Ectodermal cell (in vitro differentiated cells): Measurements from ENCODE around the gene UQCC2. TPM values are rescaled to one million over a fixed set of nuclear protein-coding genes. Genes with fewer than 3 reads are reported as not detected.

Experiments
- H3K27ac ChIP-seq: 2 replicates; pipeline ENCODE4 v1.7.0; 2013; ENCODE audit warnings: mild to moderate bottlenecking, low read depth, low read length; ENCODE audit not compliant: insufficient read depth, poor library complexity, severe bottlenecking
- H3K27me3 ChIP-seq: 2 replicates; pipeline ENCODE4 v1.7.0; 2013; ENCODE audit warnings: mild to moderate bottlenecking, low read length; ENCODE audit not compliant: insufficient read depth, control insufficient read depth, poor library complexity, severe bottlenecking
- H3K36me3 ChIP-seq: one replicate; pipeline ENCODE4 v1.7.0; 2013; ENCODE audit warnings: low read length; ENCODE audit not compliant: control insufficient read depth, insufficient read depth
- H3K4me1 ChIP-seq: one replicate; pipeline ENCODE4 v1.7.0; 2013; ENCODE audit warnings: low read length; ENCODE audit not compliant: control insufficient read depth, insufficient read depth
- H3K4me3 ChIP-seq: 2 replicates; pipeline ENCODE4 v1.7.0; 2013; ENCODE audit warnings: low read depth, low read length, control low read depth; ENCODE audit not compliant: insufficient read depth
- H3K9me3 ChIP-seq: 2 replicates; pipeline ENCODE4 v1.7.0; 2013; ENCODE audit warnings: mild to moderate bottlenecking, low read length, moderate library complexity; ENCODE audit not compliant: control insufficient read depth
- WGBS, 2 experiments: methylation state at CpG; one replicate each; pipeline ENCODE4 v1.1.7; 2013; ENCODE audit warnings: missing lambda C conversion rate in 2 of 2; 5-methylcytosine and 5-hydroxymethylcytosine counted together
- polyA plus RNA-seq, 4 experiments: library from polyadenylated mRNA; stranded (reverse); fragments of 50-300 nt; gene quantifications; one replicate each; pipeline ENCODE4 v1.2.3, GENCODE V29; 2013

UQCC2 gene
- polyA plus RNA-seq (2013, experiment 1 of 4) = 152 TPM
- polyA plus RNA-seq (2013, experiment 2 of 4) = 151 TPM
- polyA plus RNA-seq (2013, experiment 3 of 4) = 156 TPM
- polyA plus RNA-seq (2013, experiment 4 of 4) = 162 TPM

DNA sequence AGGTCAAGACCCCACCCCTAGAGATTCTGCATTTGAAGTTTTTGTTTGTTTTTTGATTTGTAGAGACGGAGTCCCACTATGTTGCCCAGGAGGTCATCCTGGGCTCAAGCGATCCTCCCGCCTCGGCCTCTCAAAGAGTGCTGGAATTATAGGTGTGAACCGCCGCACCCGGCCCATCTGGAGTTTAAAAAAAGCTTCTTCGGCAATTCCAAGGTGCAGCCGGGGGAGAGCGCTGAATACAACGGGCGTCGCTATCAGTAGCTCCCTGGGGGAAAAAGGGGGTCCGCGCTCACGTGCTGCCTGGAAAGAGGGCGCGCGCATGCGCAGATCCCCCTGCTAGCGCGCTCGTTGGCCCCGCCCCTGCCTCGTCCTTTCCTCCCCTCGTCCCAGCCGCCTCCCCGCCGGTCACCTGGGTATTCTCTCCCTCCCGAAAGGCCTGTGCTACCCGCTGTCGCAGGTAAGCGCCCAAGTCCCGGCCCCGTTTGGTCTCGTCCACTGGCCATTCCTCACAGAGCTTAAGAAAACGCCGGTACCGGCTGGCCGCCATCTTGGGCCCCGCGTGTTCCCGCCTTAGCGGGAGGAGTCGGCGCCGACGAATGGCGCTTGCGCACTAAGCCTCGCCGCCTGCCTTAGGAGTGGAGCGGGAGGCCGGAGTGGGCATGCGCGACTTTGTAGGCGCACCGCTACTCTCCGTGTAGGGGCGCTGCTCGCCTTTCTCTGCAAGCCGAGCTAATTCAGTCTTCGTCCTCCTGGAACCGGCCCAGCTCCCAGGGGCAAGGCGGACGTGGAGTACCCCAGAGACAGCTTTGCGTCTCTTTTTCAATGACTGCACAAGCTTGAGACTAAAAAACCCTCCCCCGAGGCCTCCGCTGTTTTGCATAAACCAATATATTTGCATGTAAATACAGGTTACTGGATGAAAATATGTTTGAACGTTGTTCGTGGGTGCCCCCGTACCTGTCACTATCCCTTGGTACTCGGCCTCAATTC, at the start of gene UQCC2:
TSS of gene UQCC2 (minus strand) at position 561 of the 990 bp plus-strand sequence. CDS start at position 547, 14 bp downstream.
- H3K4me1 ChIP-seq = peaks cover 13% of the 10 kb centered on the region
- peaks cover 16% of the 10 kb centered on the region for H3K36me3 ChIP-seq
- no peaks in the 10 kb centered on the region for H3K9me3 ChIP-seq
- peak within 1 kb of the TSS; percentile 92 for H3K4me3 ChIP-seq
- WGBS, 2 experiments = 9 to 10% methylated on average over 73 of the region's 73 CpGs
- no peaks in the 10 kb centered on the region for H3K27me3 ChIP-seq
- H3K27ac ChIP-seq = peak within 1 kb of the TSS; percentile 90

DNA sequence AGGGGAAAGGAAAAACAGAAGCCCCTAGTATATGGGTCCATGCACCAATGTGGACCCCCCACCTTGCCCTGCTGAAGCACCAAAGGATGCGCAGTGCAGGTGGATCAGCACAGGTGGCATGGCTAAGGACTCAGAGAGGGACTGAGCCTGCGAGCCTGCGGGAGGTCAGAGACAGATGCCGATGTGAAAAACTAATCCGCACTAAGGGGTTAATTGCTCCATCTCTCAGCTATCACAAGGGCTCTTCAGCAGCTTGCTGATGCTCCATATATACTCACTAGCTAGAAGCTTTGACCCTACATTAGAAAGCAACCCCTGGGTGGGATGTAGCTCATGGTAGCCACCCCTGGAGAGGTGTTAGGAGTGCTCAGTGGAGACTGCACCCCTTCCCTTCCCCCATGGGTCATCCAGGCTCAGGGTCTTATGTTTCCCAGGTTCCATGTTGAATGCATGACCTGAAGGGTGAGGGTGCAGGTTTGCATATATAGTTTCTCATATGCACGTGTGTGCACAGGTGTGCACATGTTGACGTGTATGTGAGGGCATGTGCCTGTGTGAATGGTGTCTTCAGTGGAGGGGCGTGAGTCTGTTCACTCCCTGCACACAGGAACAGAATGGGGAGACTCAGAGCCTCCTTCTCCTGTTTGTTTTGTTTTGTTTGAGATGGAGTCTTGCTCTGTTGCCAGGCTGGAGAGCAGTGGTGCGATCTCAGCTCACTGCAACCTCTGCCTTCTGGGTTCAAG, 48.6 kb upstream of the UQCC2 start:
- WGBS, 2 experiments = 90% methylated on average over 9 of the region's 9 CpGs
- H3K36me3 ChIP-seq = no peaks in the 10 kb centered on the region
- H3K9me3 ChIP-seq = no peaks in the 10 kb centered on the region
- no peaks in the 10 kb centered on the region for H3K27me3 ChIP-seq
- no peak overlapping the region for H3K27ac ChIP-seq
- peaks cover 21% of the 10 kb centered on the region for H3K4me1 ChIP-seq
- H3K4me3 ChIP-seq = no peak overlapping the region

DNA sequence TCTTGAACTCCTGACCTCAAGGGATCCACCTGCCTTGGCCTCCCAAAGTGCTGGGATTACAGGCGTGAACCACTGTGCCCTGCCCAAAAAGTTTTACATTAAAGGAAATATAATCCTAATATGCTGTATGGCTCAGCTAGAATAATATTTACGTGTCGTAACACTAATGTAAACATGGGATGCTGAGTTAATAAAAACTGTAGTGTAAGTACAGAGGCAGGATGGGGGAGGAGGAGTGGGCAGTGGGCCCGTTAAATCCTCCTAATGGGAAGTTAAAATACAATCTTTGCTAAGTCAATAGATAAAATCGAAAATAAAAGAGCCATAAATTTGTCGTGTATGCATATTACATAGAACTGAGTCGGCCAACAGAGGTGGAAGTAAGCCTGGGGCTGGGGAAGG, 47.3 kb upstream of the UQCC2 start:
- Histone ChIP-seq H3K27ac (no peak overlapping the region), H3K9me3 (no peaks in the 10 kb centered on the region), H3K4me3 (no peak overlapping the region), H3K36me3 (no peaks in the 10 kb centered on the region), H3K4me1 (peaks cover 24% of the 10 kb centered on the region), H3K27me3 (no peaks in the 10 kb centered on the region)
- 94 to 97% methylated on average over 7 of the region's 7 CpGs for WGBS, 2 experiments

DNA sequence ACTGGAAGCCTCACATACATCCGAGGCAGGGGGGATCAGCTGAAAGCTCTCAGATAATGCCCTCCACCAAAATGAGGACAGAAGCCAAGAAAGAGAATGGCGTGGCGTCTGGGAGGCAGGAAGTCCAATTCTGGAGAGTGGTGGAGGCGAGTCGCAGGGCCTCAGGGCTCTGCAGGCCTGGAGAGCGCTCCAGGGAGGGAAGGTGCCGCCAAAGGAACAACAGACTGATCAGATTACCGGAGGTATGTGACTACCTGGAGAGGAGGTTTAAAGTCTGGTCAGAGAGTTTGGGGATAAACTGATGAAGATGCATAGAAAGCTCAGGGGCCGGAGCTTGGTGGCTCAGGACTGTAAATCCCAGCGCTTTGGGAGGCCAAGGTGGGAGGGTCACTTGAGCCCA, 46.4 kb upstream of the UQCC2 start:
- no peaks in the 10 kb centered on the region for H3K27me3 ChIP-seq
- H3K27ac ChIP-seq = no peak overlapping the region
- no peaks in the 10 kb centered on the region for H3K9me3 ChIP-seq
- H3K4me1 ChIP-seq = peaks cover 24% of the 10 kb centered on the region
- WGBS, 2 experiments = 87 to 90% methylated on average over 10 of the region's 10 CpGs
- H3K36me3 ChIP-seq = no peaks in the 10 kb centered on the region
- H3K4me3 ChIP-seq = no peak overlapping the region

DNA sequence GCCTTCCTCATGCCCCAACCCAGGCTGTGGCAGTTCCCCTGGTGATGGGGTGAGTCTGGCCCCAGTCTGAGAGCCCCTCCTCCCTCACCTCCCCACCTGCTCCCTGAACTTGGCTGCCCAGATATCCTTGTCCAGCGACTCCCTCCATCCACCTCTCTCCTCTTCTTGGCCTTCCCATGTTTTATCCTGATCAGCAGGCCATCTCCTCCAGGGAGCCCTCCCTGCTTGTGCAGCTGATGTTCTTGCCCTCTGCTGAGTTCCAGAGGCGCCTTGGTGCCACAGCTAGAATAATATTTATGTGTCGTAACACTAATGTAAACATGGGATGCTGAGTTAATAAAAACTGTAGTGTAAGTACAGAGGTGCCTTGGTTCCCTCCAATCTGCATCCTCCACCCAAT, 45.6 kb upstream of the UQCC2 start:
- 94 to 99% methylated on average over 3 of the region's 3 CpGs for WGBS, 2 experiments
- Histone ChIP-seq H3K9me3 (no peaks in the 10 kb centered on the region), H3K27me3 (no peaks in the 10 kb centered on the region), H3K4me3 (no peak overlapping the region), H3K27ac (no peak overlapping the region), H3K4me1 (peaks cover 30% of the 10 kb centered on the region), H3K36me3 (no peaks in the 10 kb centered on the region)

DNA sequence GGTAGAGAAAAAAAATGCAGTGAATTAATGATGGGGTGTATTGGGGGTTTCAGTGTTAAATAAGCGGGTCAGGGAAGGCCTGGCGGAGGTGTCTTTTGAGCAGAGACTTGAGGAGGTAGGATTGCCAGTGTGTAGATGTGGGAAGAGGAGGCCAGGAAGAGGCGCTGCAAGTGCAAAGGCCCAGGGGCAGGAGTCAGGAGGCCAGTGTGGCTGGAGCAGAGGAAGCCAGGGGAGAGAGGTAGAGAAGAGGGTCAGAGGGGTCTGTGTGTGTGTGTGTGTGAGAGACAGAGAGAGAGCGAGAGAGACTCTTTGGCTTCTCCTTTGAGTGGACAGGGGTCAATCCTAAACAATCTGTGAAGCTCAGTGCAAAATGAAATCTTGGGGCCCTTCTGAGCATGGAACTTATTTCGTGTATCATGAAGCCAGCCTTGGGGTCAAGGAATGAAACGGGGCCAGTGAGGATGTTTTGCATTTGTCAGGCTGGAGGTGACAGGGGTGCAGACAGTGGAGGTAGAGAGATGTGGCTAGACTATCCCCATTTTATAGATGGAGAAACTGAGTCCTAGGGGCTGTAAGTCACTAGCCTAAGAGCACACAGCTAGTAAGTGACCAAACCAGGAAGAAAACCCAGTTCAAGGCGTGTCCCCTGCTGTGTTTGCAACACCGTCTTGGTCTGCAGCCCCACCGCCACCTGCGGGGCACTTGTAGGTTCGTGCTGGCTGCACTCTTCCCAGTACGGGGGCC, 44.9 kb upstream of the UQCC2 start:
- 85 to 87% methylated on average over 12 of the region's 12 CpGs for WGBS, 2 experiments
- Histone ChIP-seq H3K27ac (no peak overlapping the region), H3K27me3 (no peaks in the 10 kb centered on the region), H3K9me3 (no peaks in the 10 kb centered on the region), H3K4me1 (peaks cover 30% of the 10 kb centered on the region), H3K36me3 (no peaks in the 10 kb centered on the region), H3K4me3 (no peak overlapping the region)

DNA sequence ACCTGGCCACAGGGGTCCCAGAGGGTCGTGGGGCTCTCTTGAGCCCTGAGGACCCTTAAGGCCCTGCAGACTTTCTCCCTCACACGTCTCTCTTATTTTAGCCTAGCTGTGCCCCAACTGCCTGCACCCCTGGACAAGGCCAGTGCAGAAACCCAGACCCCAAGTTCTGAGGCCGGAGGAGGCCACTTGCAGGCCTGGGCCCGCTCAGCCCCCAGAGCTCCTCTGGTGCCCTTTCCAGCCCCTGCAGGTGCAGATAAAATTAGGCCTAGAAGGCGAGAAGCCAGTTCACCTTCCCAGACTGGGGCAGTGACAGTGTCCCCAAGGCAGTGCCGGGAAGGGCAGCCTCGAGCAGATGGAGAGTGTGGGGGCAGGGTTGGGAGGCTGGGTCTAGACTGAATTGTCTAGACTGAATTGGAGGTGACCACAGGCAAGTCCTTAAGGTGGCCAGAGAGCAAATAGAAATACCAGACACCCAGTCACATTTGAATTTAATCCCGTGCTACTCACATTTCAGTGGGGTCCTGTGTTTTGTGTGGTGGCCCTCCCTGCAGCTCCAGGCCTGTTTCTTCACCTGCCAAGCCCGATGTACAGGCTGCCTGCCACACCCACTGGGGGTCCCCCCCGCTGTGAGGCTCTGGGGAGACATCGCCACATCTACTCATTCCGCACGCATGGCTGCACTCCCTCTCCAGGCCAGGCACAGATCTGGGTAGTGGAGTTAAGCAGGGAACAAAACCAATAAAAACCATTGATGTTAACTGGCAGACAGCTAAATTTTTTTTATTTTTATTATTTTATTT, 43.8 kb upstream of the UQCC2 start:
- 68 to 72% methylated on average over 13 of the region's 13 CpGs for WGBS, 2 experiments
- H3K4me3 ChIP-seq = no peak overlapping the region
- H3K27ac ChIP-seq = no peak overlapping the region
- H3K4me1 ChIP-seq = peaks cover 28% of the 10 kb centered on the region
- H3K27me3 ChIP-seq = no peaks in the 10 kb centered on the region
- no peaks in the 10 kb centered on the region for H3K9me3 ChIP-seq
- no peaks in the 10 kb centered on the region for H3K36me3 ChIP-seq

DNA sequence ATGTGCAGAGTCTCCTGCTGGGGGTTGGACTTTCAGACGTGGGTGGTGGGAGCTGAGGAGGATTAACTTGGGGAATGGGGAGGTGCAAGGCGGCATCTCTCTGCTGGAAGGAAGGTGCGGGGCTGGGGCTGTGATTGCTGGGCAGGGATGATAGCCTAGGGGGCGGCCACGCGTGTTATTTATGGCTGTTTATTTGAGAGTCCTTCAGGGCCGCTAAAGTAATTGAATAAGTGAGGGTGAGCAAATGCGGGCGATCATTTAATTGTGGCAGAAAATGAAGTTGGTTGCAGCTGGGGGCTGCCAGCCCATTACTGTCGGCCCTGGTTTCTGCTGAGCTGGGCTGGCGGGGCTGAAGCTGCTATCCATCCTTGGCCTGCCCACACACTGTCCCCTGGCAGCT, 42.7 kb upstream of the UQCC2 start:
- no peaks in the 10 kb centered on the region for H3K9me3 ChIP-seq
- H3K4me1 ChIP-seq = peaks cover 38% of the 10 kb centered on the region
- 87 to 89% methylated on average over 11 of the region's 11 CpGs for WGBS, 2 experiments

DNA sequence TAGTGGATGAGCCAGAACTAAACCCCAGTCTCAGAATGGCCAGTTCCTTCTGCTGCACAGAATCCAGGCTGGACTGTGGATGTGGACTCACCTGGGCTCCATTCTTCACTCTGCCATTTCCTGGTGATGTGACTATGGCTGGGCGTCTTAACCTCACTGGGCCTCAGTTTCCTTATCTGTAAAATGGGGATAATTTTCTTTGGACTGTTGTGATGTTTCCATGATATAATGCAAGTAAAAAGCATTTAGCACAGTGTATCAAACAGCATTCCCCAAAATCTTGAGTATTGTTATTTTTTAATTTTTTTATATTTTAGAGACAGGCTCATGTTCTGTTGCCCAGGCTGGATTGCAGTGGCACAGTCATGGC, 41.1 kb upstream of the UQCC2 start:
- Histone ChIP-seq H3K4me1 (peaks cover 49% of the 10 kb centered on the region), H3K36me3 (no peaks in the 10 kb centered on the region), H3K4me3 (no peak overlapping the region), H3K27ac (no peak overlapping the region), H3K27me3 (no peaks in the 10 kb centered on the region), H3K9me3 (no peaks in the 10 kb centered on the region)
- WGBS, 2 experiments = 86 to 90% methylated on average over 1 of the region's 1 CpG

More for the DNA sequence above, 42.7 kb upstream of the UQCC2 start:
- H3K27ac ChIP-seq = no peak overlapping the region
- no peaks in the 10 kb centered on the region for H3K27me3 ChIP-seq
- no peaks in the 10 kb centered on the region for H3K36me3 ChIP-seq
- no peak overlapping the region for H3K4me3 ChIP-seq
